A673 (cell line): ENCODE data around the gene FGFR2. TPM values are rescaled to one million over a fixed set of nuclear protein-coding genes. Genes with fewer than 3 reads are reported as not detected.
"Not testable (repeated sequence)": the region's sequence is repeated elsewhere in the genome, so short reads cannot be mapped to it uniquely, and the experiment has no call there.

Experiments used
- BruUV-seq: library from RNA; stranded (reverse); fragments of 400-500 nt; replicated peaks from 2 replicates; lab custom pipeline; 2021; lab: Mats Ljungman, UMichigan
- CTCF ChIA-PET: fragments of 300-600 bp; sonication (Branson Sonifier 250); formaldehyde crosslinking; loops from one replicate; lab custom pipeline; 2022; ENCODE audit warnings: antibody characterized with exemption; lab: Charles Lee
- POLR2A ChIA-PET: fragments of 300-600 bp; sonication (Branson Sonifier 250); formaldehyde crosslinking; loops from one replicate; lab custom pipeline; 2022; ENCODE audit warnings: antibody characterized with exemption; ENCODE audit not compliant: low non-redundant PET; lab: Charles Lee
- DNase-seq: peaks from one replicate; pipeline ENCODE4 v3.0.0-alpha.2; 2015; ENCODE audit warnings: low spot score
- H3K27ac ChIP-seq: fragments of 200-600 bp; sonication (generic); 2 replicates; pipeline ENCODE4 v1.5.1; 2016; ENCODE audit warnings: mixed run types, low read depth, mild to moderate bottlenecking, mixed read lengths, antibody characterized with exemption, low read length; ENCODE audit not compliant: poor library complexity, severe bottlenecking
- H3K27me3 ChIP-seq: fragments of 200-600 bp; sonication (generic); replicated peaks from 2 replicates; pipeline ENCODE4 v1.6.1; 2017; ENCODE audit warnings: mixed run types, low read depth, mild to moderate bottlenecking, mixed read lengths, antibody characterized with exemption, low read length; ENCODE audit not compliant: insufficient read depth, poor library complexity
- H3K36me3 ChIP-seq: fragments of 200-600 bp; sonication (generic); 2 replicates; pipeline ENCODE4 v1.6.1; 2016; ENCODE audit warnings: mixed run types, mild to moderate bottlenecking, mixed read lengths, antibody characterized with exemption, low read length; ENCODE audit not compliant: insufficient read depth, poor library complexity, severe bottlenecking
- H3K4me1 ChIP-seq: fragments of 200-600 bp; sonication (generic); 2 replicates; pipeline ENCODE4 v1.6.1; 2017; ENCODE audit warnings: mixed run types, mild to moderate bottlenecking, mixed read lengths, antibody characterized with exemption, low read length; ENCODE audit not compliant: insufficient read depth, poor library complexity, severe bottlenecking
- H3K4me3 ChIP-seq: fragments of 200-600 bp; sonication (generic); 2 replicates; pipeline ENCODE4 v1.5.1; 2016; ENCODE audit warnings: low read depth, mixed run types, mild to moderate bottlenecking, mixed read lengths, low read length; ENCODE audit not compliant: poor library complexity, severe bottlenecking
- H3K9me3 ChIP-seq: fragments of 200-600 bp; sonication (generic); 2 replicates; pipeline ENCODE4 v1.6.1; 2016; ENCODE audit warnings: mixed run types, low read depth, mild to moderate bottlenecking, mixed read lengths, antibody characterized with exemption, low read length; ENCODE audit not compliant: poor library complexity, severe bottlenecking
- CTCF ChIP-seq: fragments of 300-800, 200-600 bp; sonication (generic); conservative IDR thresholded peaks from 2 replicates; pipeline ENCODE4 v1.5.1; 2017; ENCODE audit warnings: low read depth, mild to moderate bottlenecking, antibody characterized with exemption, low read length, moderate library complexity, mixed read lengths
- EZH2 ChIP-seq: fragments of 200-600 bp; sonication (generic); IDR thresholded peaks from 2 replicates; pipeline ENCODE4 v1.6.1; 2017; ENCODE audit warnings: borderline replicate concordance, low read depth, mild to moderate bottlenecking, mixed read lengths, antibody characterized with exemption, low read length; ENCODE audit not compliant: poor library complexity, severe bottlenecking
- intact Hi-C: fragments of 100-400 bp; cut with micrococcal nuclease; formaldehyde crosslinking; loops from one replicate; pipeline ENCODE4 v1.10.0; 2022; ENCODE audit not compliant: unreplicated experiment
- total RNA-seq: library from RNA; stranded (reverse); gene quantifications from 2 replicates; pipeline ENCODE4 v1.2.3, GENCODE V29; 2021

The FGFR2 gene
- total RNA-seq, 1 experiment from 2014 or later, result 0.60 TPM

- Histone ChIP-seq H3K36me3 (no peaks in the 10 kb centered on the region), H3K27me3 (peaks cover 48% of the 10 kb centered on the region), H3K4me1 (no peaks in the 10 kb centered on the region), H3K4me3 (no peak overlapping the region), H3K9me3 (no peaks in the 10 kb centered on the region), H3K27ac (no peak overlapping the region)
- no peak for TF ChIP-seq CTCF
- no peak for TF ChIP-seq EZH2
- intact Hi-C loops, result no loop called here
- no peak for DNase-seq
- ChIA-PET CTCF (no interaction called here), POLR2A (no interaction called here)
- BruUV-seq, result no TSS peak
These were observed 76.3 kb downstream of the FGFR2 start for GRCh38 chr10:121521794-121522556.

- H3K27ac ChIP-seq, H3K4me1 ChIP-seq, BruUV-seq, intact Hi-C loops, DNase-seq, H3K9me3 ChIP-seq, H3K4me3 ChIP-seq, POLR2A ChIA-PET, CTCF ChIA-PET, H3K36me3 ChIP-seq: not testable (repeated sequence)
- H3K27me3 ChIP-seq, result peaks cover 46% of the 10 kb centered on the region
These were observed 77.7 kb downstream of the FGFR2 start for GRCh38 chr10:121520526-121520925.

GRCh38 chr10:121519901-121520493, 78.2 kb downstream of the FGFR2 start:
- Histone ChIP-seq H3K4me3 (no peak overlapping the region), H3K27ac (no peak overlapping the region), H3K9me3 (no peaks in the 10 kb centered on the region), H3K36me3 (no peaks in the 10 kb centered on the region), H3K4me1 (no peaks in the 10 kb centered on the region), H3K27me3 (peaks cover 40% of the 10 kb centered on the region)
- intact Hi-C loops, result no loop called here
- TF ChIP-seq EZH2 (no peak), CTCF (no peak)
- ChIA-PET POLR2A (no interaction called here), CTCF (no interaction called here)
- no peak for DNase-seq
- no TSS peak for BruUV-seq

- TF ChIP-seq EZH2 (no peak), CTCF (no peak)
- BruUV-seq, result no TSS peak
- POLR2A ChIA-PET, result no interaction called here
- Histone ChIP-seq H3K4me3 (no peak overlapping the region), H3K27ac (no peak overlapping the region), H3K9me3 (no peaks in the 10 kb centered on the region), H3K36me3 (no peaks in the 10 kb centered on the region), H3K4me1 (no peaks in the 10 kb centered on the region), H3K27me3 (peaks cover 35% of the 10 kb centered on the region)
- CTCF ChIA-PET, result no interaction called here
- intact Hi-C loops, result no loop called here
- no peak for DNase-seq
These were observed 78.8 kb downstream of the FGFR2 start for GRCh38 chr10:121519411-121519810.
